Psoas muscle (tissue), 8 donors: ENCODE data around the gene DOHH. TPM values are rescaled to one million over a fixed set of nuclear protein-coding genes. Genes with fewer than 3 reads are reported as not detected.
A peak's percentile ranks its signal among the peaks of the same experiment; 100 is the strongest.

Source experiments
- ATAC-seq, 4 donors: fragments of 200-7000 bp; cut with Tn5 transposase; one replicate each; pipeline ENCODE4 v1.9.1; 2020; ENCODE audit warnings: moderate library complexity in 3 of 4, mild to moderate bottlenecking in 2 of 4
- DNase-seq, 2 donors: peaks; one replicate each; pipeline ENCODE4 v3.0.0-alpha.2; 2020
- H3K27ac ChIP-seq: fragments of 200-600 bp; one replicate; pipeline ENCODE4 v1.8.0; 2022
- H3K27me3 ChIP-seq, 3 donors: fragments of 200-600 bp in 1 of 3; one replicate each; pipeline versions ENCODE4 v1.6.1 to v1.8.0; 2013 to 2022; ENCODE audit warnings: low read length in 2 of 3, mild to moderate bottlenecking in 2 of 3, moderate library complexity in 1 of 3; ENCODE audit not compliant: insufficient read depth in 3 of 3
- H3K36me3 ChIP-seq, 2 donors: fragments of 200-600 bp in 1 of 2; one replicate each; pipeline versions ENCODE4 v1.6.1 to v1.8.0; 2013 to 2022; ENCODE audit warnings: low read depth in 1 of 2, mild to moderate bottlenecking in 1 of 2, moderate library complexity in 1 of 2; ENCODE audit not compliant: insufficient read depth in 1 of 2
- H3K4me1 ChIP-seq: fragments of 200-600 bp; one replicate; pipeline ENCODE4 v1.8.0; 2022
- H3K4me3 ChIP-seq: fragments of 200-600 bp; one replicate; pipeline ENCODE4 v1.8.0; 2022; ENCODE audit warnings: mild to moderate bottlenecking
- H3K9me3 ChIP-seq: fragments of 200-600 bp; one replicate; pipeline ENCODE4 v1.8.0; 2022
- CTCF ChIP-seq: fragments of 200-600 bp; IDR thresholded peaks from one replicate; pipeline ENCODE4 v1.8.0; 2022; ENCODE audit warnings: antibody characterized with exemption
- WGBS, 3 donors: extraction: QIAGEN DNeasy Blood & Tissue Kit; methylation state at CpG; one replicate each; pipeline versions ENCODE4 v1.1.6 to v1.1.7; 2013; 5-methylcytosine and 5-hydroxymethylcytosine counted together
- intact Hi-C, 2 donors: fragments of 100-400 bp; cut with DNase I; formaldehyde crosslinking; loops; one replicate each; pipeline versions ENCODE4 v1.11.0 to v1.14.2; 2022
- polyA plus RNA-seq, 3 donors: library from polyadenylated mRNA; stranded (reverse); fragments of 200-250 nt; gene quantifications; one replicate each; pipeline ENCODE4 v1.2.3, GENCODE V29; 2013
- total RNA-seq, 4 donors: library from RNA; stranded (reverse); fragmentation: NEBNext Ultra II Directional in 2 of 4; extraction: Animal tissue kit (Norgen Biotek cat#: 25700) in 2 of 4; gene quantifications; one replicate each; pipeline versions ENCODE4 v1.2.1 to v1.2.4, GENCODE V29; 2021 to 2023
- donor health status: healthy with polysubstance abuse.
- donor health status: DM: no; HTN: no; CAD: no; lungs with moderate emphysema.
- donor health status: Bipolar disorder and iron deficiency.
- donor health status: healthy.
- donor health status: DM: yes; HTN: yes; CAD: no.
- donor health status: DM: no; HTN: no; CAD: no.
- donor health status: DM: no; HTN: no; CAD: no.
- donor health status: DM: yes; HTN: yes; CAD: no.

Gene DOHH
- total and polyA plus RNA-seq, 7 donors: 11.5 to 54.3 (median 21.8) TPM

- no peak for ATAC-seq
- Histone ChIP-seq H3K9me3 (no peaks in the 10 kb centered on the region), H3K36me3 (no peaks in the 10 kb centered on the region)
Measured at GRCh38 chr19:3474614-3475013, 25.9 kb downstream of the DOHH start.

GRCh38 chr19:3474010-3474409 is 26.5 kb downstream of the DOHH start:
- H3K36me3 ChIP-seq: no peaks in the 10 kb centered on the region
- H3K27ac ChIP-seq: no peak overlapping the region
- intact Hi-C loops: loop anchor here in 1 of 2 donors (5.0 kb wide), 1 partner anchor 167 kb away; no protein-coding TSS in a partner anchor
- WGBS, 3 donors: 72 to 81% (median 80%) methylated on average over 8 of the region's 8 CpGs
- no peak for TF ChIP-seq CTCF
- H3K27me3 ChIP-seq: peaks cover 0 to 4% (median 2%) of the 10 kb centered on the region in 3 donors
- no peak overlapping the region for H3K4me3 ChIP-seq
- DNase-seq: no peak
- no peaks in the 10 kb centered on the region for H3K9me3 ChIP-seq
- H3K4me1 ChIP-seq: no peaks in the 10 kb centered on the region
- ATAC-seq: no peak

More at GRCh38 chr19:3474614-3475013, 25.9 kb downstream of the DOHH start:
- Histone ChIP-seq H3K27ac (no peak overlapping the region), H3K4me3 (no peak overlapping the region), H3K27me3 (peaks cover 0 to 4% (median 2%) of the 10 kb centered on the region in 3 donors), H3K4me1 (no peaks in the 10 kb centered on the region)
- DNase-seq: no peak
- intact Hi-C loops: loop anchor here in 1 of 2 donors (5.0 kb wide), 1 partner anchor 167 kb away; no protein-coding TSS in a partner anchor
- WGBS, 3 donors: 62 to 77% (median 68%) methylated on average over 2 of the region's 2 CpGs
- no peak for TF ChIP-seq CTCF

- no peaks in the 10 kb centered on the region for H3K9me3 ChIP-seq
- peaks cover 0 to 4% (median 2%) of the 10 kb centered on the region in 3 donors for H3K27me3 ChIP-seq
- 22 to 23% (median 22%) methylated on average over 21 to 24 of the region's 24 CpGs for WGBS, 3 donors
- ATAC-seq: peak; percentile 44 to 60 (median 53)
- no peaks in the 10 kb centered on the region for H3K4me1 ChIP-seq
- no peak overlapping the region for H3K4me3 ChIP-seq
- DNase-seq: peak; percentile 56 to 76
- TF ChIP-seq CTCF: peak; percentile 79
- H3K36me3 ChIP-seq: no peaks in the 10 kb centered on the region
- intact Hi-C loops: loop anchor here (1.0 to 5.0 kb wide), 4 partner anchors 145 to 167 kb away; no protein-coding TSS in a partner anchor
- no peak overlapping the region for H3K27ac ChIP-seq
Measured at GRCh38 chr19:3471954-3472655, 28.4 kb downstream of the DOHH start.

- intact Hi-C loops: loop anchor here in 1 of 2 donors (5.0 kb wide), 1 partner anchor 163 kb away; no protein-coding TSS in a partner anchor
- WGBS, 3 donors: 46 to 60% (median 58%) methylated on average over 11 of the region's 11 CpGs
- Histone ChIP-seq H3K4me3 (no peak overlapping the region), H3K9me3 (no peaks in the 10 kb centered on the region), H3K27me3 (no peaks in the 10 kb centered on the region), H3K27ac (no peak overlapping the region), H3K4me1 (no peaks in the 10 kb centered on the region), H3K36me3 (no peaks in the 10 kb centered on the region)
- ATAC-seq (peak; percentile 2 to 21 (median 4)), DNase-seq (no peak)
- TF ChIP-seq CTCF: no peak
Measured at GRCh38 chr19:3470500-3471128, 29.9 kb downstream of the DOHH start.
